K562 (cell line): ENCODE data around the gene SLC39A3. TPM values are rescaled to one million over a fixed set of nuclear protein-coding genes. Genes with fewer than 3 reads are reported as not detected.

ENCODE experiments used
- CBX3 ChIP-seq, 2 experiments: IDR thresholded peaks; 1 replicate in 1 of 2; 2 replicates in 1 of 2; pipeline ENCODE4 v1.6.1; 2012; ENCODE audit warnings: inconsistent platforms in 2 of 2, low read length in 2 of 2, borderline replicate concordance in 1 of 2, control low read depth in 1 of 2
- HIVEP1 ChIP-seq: fragments of 250-450 bp; sonication (Bioruptor Pico); IDR thresholded peaks from 2 replicates; pipeline ENCODE4 v1.4.0; 2020; ENCODE audit warnings: mild to moderate bottlenecking
- MAFK ChIP-seq: IDR thresholded peaks from 2 replicates; pipeline ENCODE4 v1.6.1; 2011; ENCODE audit warnings: low read length, improper control_type of control experiment
- POU5F1 ChIP-seq: fragments of 150-350 bp; IDR thresholded peaks from 2 replicates; pipeline ENCODE4 v1.6.1; 2014; ENCODE audit warnings: borderline replicate concordance, low read length, low read depth, mild to moderate bottlenecking; ENCODE audit not compliant: partially characterized antibody
- SMAD4 ChIP-seq: fragments of 250-450 bp; sonication (Bioruptor Pico); conservative IDR thresholded peaks from 2 replicates; pipeline ENCODE4 v1.8.0; 2021; ENCODE audit warnings: inconsistent platforms, mild to moderate bottlenecking, moderate library complexity
- TBL1XR1 ChIP-seq, 2 experiments: IDR thresholded peaks; 2 replicates each; pipeline ENCODE4 v1.6.1; 2012; ENCODE audit warnings: improper control_type of control experiment in 2 of 2, low read length in 2 of 2, mild to moderate bottlenecking in 1 of 2
- TFAP4 ChIP-seq: sonication (generic); formaldehyde crosslinking; IDR thresholded peaks from 2 replicates; pipeline ENCODE4 v1.8.0; 2022; ENCODE audit warnings: missing genetic modification reagents, mild to moderate bottlenecking, moderate library complexity, borderline replicate concordance
- ZFP30 ChIP-seq: fragments of 250-450 bp; sonication (Bioruptor Pico); IDR thresholded peaks from 2 replicates; pipeline ENCODE4 v1.8.0; 2022; ENCODE audit warnings: moderate library complexity, mild to moderate bottlenecking, inconsistent platforms, borderline replicate concordance
- ZNF24 ChIP-seq: fragments of 450-650 bp; IDR thresholded peaks from 2 replicates; pipeline ENCODE4 v1.6.1; 2016
- ZNF75A ChIP-seq: fragments of 450-650 bp; formaldehyde crosslinking; IDR thresholded peaks from 2 replicates; pipeline ENCODE4 v1.4.0; 2020; ENCODE audit warnings: mild to moderate bottlenecking
- ZSCAN32 ChIP-seq: fragments of 450-650 bp; formaldehyde crosslinking; IDR thresholded peaks from 2 replicates; pipeline ENCODE4 v1.4.0; 2020; ENCODE audit warnings: mild to moderate bottlenecking, moderate library complexity
- polyA plus RNA-seq, 8 experiments: library from polyadenylated mRNA; depleted of rRNA in 4 of 8; stranded (reverse) in 5 of 8; unstranded in 3 of 8; fragments of >200 nt; fragmentation: Nextera tagmentation in 2 of 8; fragmentation: Illumina TruSeq in 1 of 8; extraction: Ambion mirVana in 2 of 8; extraction: Trizol in 1 of 8; gene quantifications; 2 replicates each; pipeline versions ENCODE4 v1.2.1 to v1.2.3, GENCODE V29; 2011 to 2014; ENCODE audit warnings: inconsistent platforms in 1 of 8, missing spikeins in 1 of 8
- total RNA-seq, 7 experiments: library from RNA; depleted of rRNA in 6 of 7; stranded (reverse); fragments of >200 nt in 6 of 7; fragmentation: Illumina TruSeq in 2 of 7; extraction: Trizol in 2 of 7; gene quantifications; 2 replicates each; pipeline versions ENCODE4 v1.2.1 to v1.2.3, GENCODE V29; 2011 to 2021; ENCODE audit warnings: low replicate concordance in 1 of 7
- TF ChIP-seq, protein P1 (sequence below): fragments of 450-650 bp; IDR thresholded peaks from 2 replicates; pipeline ENCODE4 v1.6.1; 2018; ENCODE audit not compliant: partially characterized antibody
- TF ChIP-seq, protein P2 (sequence below): fragments of 250-450 bp; sonication (Bioruptor Pico); IDR thresholded peaks from 2 replicates; pipeline ENCODE4 v1.4.0; 2020
- TF ChIP-seq, protein P3 (sequence below): fragments of 450-650 bp; IDR thresholded peaks from 2 replicates; pipeline ENCODE4 v1.6.1; 2017; ENCODE audit warnings: mild to moderate bottlenecking, moderate library complexity

Gene SLC39A3
- total and polyA plus RNA-seq, 9 of the 15 experiments (the other 6 are each of a cell fraction or from before 2014, with no cell fraction given), result 2.3 to 215 (median 127) TPM

GRCh38 chr19:2739602-2740313 lies at the start of gene SLC39A3 (continued):
- TF ChIP-seq, protein P1, sequence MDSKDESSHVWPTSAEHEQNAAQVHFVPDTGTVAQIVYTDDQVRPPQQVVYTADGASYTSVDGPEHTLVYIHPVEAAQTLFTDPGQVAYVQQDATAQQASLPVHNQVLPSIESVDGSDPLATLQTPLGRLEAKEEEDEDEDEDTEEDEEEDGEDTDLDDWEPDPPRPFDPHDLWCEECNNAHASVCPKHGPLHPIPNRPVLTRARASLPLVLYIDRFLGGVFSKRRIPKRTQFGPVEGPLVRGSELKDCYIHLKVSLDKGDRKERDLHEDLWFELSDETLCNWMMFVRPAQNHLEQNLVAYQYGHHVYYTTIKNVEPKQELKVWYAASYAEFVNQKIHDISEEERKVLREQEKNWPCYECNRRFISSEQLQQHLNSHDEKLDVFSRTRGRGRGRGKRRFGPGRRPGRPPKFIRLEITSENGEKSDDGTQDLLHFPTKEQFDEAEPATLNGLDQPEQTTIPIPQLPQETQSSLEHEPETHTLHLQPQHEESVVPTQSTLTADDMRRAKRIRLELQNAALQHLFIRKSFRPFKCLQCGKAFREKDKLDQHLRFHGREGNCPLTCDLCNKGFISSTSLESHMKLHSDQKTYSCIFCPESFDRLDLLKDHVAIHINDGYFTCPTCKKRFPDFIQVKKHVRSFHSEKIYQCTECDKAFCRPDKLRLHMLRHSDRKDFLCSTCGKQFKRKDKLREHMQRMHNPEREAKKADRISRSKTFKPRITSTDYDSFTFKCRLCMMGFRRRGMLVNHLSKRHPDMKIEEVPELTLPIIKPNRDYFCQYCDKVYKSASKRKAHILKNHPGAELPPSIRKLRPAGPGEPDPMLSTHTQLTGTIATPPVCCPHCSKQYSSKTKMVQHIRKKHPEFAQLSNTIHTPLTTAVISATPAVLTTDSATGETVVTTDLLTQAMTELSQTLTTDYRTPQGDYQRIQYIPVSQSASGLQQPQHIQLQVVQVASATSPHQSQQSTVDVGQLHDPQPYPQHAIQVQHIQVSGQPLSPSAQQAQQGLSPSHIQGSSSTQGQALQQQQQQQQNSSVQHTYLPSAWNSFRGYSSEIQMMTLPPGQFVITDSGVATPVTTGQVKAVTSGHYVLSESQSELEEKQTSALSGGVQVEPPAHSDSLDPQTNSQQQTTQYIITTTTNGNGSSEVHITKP, result no peak
- TF ChIP-seq SMAD4 (CRISPR knock-in tag), result peak; percentile 95
- peak; percentile 90 for TF ChIP-seq TFAP4
- TF ChIP-seq ZFP30, result no peak
- no peak for TF ChIP-seq ZSCAN32
- no peak for TF ChIP-seq POU5F1
- peak; percentile 76 for TF ChIP-seq ZNF24
- TF ChIP-seq TBL1XR1 (IDR thresholded peaks at IDR 0.05; ENCODE audit: low read length in 2 of 2), result peak in 1 of 2 experiments; percentile 76; a peak in 2 of 4 replicates
- TF ChIP-seq, protein P2, sequence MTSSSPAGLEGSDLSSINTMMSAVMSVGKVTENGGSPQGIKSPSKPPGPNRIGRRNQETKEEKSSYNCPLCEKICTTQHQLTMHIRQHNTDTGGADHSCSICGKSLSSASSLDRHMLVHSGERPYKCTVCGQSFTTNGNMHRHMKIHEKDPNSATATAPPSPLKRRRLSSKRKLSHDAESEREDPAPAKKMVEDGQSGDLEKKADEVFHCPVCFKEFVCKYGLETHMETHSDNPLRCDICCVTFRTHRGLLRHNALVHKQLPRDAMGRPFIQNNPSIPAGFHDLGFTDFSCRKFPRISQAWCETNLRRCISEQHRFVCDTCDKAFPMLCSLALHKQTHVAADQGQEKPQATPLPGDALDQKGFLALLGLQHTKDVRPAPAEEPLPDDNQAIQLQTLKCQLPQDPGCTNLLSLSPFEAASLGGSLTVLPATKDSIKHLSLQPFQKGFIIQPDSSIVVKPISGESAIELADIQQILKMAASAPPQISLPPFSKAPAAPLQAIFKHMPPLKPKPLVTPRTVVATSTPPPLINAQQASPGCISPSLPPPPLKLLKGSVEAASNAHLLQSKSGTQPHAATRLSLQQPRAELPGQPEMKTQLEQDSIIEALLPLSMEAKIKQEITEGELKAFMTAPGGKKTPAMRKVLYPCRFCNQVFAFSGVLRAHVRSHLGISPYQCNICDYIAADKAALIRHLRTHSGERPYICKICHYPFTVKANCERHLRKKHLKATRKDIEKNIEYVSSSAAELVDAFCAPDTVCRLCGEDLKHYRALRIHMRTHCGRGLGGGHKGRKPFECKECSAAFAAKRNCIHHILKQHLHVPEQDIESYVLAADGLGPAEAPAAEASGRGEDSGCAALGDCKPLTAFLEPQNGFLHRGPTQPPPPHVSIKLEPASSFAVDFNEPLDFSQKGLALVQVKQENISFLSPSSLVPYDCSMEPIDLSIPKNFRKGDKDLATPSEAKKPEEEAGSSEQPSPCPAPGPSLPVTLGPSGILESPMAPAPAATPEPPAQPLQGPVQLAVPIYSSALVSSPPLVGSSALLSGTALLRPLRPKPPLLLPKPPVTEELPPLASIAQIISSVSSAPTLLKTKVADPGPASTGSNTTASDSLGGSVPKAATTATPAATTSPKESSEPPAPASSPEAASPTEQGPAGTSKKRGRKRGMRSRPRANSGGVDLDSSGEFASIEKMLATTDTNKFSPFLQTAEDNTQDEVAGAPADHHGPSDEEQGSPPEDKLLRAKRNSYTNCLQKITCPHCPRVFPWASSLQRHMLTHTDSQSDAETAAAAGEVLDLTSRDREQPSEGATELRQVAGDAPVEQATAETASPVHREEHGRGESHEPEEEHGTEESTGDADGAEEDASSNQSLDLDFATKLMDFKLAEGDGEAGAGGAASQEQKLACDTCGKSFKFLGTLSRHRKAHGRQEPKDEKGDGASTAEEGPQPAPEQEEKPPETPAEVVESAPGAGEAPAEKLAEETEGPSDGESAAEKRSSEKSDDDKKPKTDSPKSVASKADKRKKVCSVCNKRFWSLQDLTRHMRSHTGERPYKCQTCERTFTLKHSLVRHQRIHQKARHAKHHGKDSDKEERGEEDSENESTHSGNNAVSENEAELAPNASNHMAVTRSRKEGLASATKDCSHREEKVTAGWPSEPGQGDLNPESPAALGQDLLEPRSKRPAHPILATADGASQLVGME (CRISPR knock-in tag), result 0 out of 2 replicates have a peak, but pooled peaks have one; percentile 48
- TF ChIP-seq CBX3 (IDR thresholded peaks at IDR 0.05; ENCODE audit: borderline replicate concordance in 1 of 2, low read length in 2 of 2), result peak in 1 of 2 experiments; percentile 56; a peak in 1 of 3 replicates
- 0 out of 2 replicates have a peak, but pooled peaks have one; percentile 48 for TF ChIP-seq HIVEP1
- TF ChIP-seq ZNF75A (CRISPR knock-in tag), result no peak
- TF ChIP-seq, protein P3, sequence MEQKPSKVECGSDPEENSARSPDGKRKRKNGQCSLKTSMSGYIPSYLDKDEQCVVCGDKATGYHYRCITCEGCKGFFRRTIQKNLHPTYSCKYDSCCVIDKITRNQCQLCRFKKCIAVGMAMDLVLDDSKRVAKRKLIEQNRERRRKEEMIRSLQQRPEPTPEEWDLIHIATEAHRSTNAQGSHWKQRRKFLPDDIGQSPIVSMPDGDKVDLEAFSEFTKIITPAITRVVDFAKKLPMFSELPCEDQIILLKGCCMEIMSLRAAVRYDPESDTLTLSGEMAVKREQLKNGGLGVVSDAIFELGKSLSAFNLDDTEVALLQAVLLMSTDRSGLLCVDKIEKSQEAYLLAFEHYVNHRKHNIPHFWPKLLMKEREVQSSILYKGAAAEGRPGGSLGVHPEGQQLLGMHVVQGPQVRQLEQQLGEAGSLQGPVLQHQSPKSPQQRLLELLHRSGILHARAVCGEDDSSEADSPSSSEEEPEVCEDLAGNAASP, result no peak
- TF ChIP-seq MAFK, result 0 out of 2 replicates have a peak, but pooled peaks have one; percentile 4
